VCaP (cell line): Measurements from ENCODE around the gene PTPN4.

Experiments used
- H3K27ac ChIP-seq: fragments of 450-650 bp; 2 replicates; pipeline ENCODE4 v1.5.1; 2017
- TF ChIP-seq, protein P1 (sequence below): fragments of 450-650 bp; conservative IDR thresholded peaks from 2 replicates; pipeline ENCODE4 v1.5.1; 2017; ENCODE audit warnings: mild to moderate bottlenecking, moderate library complexity

The PTPN4 gene

DNA sequence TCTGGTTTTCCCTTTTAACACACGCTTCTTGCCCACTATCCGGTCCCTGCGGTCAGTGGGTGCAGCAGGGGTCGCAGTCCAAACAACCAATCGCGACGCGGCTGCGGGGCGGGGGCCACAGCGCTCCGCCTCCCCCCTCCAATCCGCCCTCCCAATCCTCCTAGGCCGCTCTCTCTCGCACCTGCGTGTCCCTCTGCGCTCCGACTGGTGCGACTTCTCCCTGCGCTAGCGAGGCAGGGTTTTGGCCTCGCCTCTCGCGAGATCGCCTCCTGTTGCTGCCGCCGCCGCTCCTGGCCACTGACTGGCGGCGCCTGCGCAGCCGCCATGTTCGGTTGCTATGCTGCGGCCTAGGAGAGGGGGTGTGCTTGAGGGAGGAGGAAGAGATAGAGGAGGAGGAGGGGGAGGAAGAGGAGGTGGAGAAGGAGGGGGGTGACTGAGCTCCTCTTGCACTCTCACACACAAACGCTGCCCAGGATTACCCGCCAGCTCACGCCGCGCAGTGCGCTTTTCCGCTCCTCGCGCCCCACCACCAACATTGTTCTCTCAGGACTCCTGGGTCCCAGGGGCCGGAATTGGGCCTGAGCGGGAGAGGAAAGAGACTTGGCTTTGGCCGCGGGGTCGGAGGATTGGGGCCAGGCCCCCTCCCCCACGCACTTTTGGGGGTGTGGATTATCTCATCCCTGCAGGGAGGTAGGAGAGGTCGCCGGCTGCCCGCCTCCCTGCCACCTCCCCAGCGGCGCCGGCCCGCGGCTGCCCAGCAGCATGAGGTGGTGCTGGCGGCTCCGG lies at the start of gene PTPN4:
PTPN4 (plus strand) TSS at position 472 of the 786 bp plus-strand sequence. CDS start 49,932 bp downstream, outside the sequence.
- TF ChIP-seq, protein P1, sequence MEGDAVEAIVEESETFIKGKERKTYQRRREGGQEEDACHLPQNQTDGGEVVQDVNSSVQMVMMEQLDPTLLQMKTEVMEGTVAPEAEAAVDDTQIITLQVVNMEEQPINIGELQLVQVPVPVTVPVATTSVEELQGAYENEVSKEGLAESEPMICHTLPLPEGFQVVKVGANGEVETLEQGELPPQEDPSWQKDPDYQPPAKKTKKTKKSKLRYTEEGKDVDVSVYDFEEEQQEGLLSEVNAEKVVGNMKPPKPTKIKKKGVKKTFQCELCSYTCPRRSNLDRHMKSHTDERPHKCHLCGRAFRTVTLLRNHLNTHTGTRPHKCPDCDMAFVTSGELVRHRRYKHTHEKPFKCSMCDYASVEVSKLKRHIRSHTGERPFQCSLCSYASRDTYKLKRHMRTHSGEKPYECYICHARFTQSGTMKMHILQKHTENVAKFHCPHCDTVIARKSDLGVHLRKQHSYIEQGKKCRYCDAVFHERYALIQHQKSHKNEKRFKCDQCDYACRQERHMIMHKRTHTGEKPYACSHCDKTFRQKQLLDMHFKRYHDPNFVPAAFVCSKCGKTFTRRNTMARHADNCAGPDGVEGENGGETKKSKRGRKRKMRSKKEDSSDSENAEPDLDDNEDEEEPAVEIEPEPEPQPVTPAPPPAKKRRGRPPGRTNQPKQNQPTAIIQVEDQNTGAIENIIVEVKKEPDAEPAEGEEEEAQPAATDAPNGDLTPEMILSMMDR: no peak
- H3K27ac ChIP-seq: peak within 1 kb of the TSS; percentile 94

- TF ChIP-seq, protein P1: no peak
- no peak overlapping the region for H3K27ac ChIP-seq
Observed at GRCh38 chr2:119710281-119710680, 49.4 kb upstream of the PTPN4 start.

- TF ChIP-seq, protein P1: no peak
- H3K27ac ChIP-seq: no peak overlapping the region
Observed at GRCh38 chr2:119711352-119711751, 48.4 kb upstream of the PTPN4 start.

DNA sequence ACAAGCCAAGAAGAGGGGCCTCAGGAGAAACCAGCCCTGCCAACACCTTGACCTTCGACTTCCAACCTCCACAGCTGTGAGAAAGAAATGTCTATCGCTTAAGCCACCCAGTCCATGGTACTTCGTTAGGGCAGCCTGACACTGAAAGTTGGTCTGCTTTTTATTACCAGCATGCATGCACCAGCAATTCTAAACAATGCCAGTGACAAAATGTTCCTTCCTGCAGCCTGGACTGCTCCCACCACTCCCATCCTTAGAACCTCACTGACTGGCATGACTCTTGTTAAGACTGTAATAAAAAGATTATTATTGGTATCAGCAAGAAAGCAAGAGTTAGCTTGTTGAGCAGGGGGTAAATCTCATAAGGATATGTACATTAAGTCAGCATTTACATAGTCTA lies 47.2 kb upstream of the PTPN4 start:
- no peak overlapping the region for H3K27ac ChIP-seq
- TF ChIP-seq, protein P1: no peak

GRCh38 chr2:119713819-119714490 lies 45.8 kb upstream of the PTPN4 start:
- no peak overlapping the region for H3K27ac ChIP-seq
- TF ChIP-seq, protein P1: no peak

DNA sequence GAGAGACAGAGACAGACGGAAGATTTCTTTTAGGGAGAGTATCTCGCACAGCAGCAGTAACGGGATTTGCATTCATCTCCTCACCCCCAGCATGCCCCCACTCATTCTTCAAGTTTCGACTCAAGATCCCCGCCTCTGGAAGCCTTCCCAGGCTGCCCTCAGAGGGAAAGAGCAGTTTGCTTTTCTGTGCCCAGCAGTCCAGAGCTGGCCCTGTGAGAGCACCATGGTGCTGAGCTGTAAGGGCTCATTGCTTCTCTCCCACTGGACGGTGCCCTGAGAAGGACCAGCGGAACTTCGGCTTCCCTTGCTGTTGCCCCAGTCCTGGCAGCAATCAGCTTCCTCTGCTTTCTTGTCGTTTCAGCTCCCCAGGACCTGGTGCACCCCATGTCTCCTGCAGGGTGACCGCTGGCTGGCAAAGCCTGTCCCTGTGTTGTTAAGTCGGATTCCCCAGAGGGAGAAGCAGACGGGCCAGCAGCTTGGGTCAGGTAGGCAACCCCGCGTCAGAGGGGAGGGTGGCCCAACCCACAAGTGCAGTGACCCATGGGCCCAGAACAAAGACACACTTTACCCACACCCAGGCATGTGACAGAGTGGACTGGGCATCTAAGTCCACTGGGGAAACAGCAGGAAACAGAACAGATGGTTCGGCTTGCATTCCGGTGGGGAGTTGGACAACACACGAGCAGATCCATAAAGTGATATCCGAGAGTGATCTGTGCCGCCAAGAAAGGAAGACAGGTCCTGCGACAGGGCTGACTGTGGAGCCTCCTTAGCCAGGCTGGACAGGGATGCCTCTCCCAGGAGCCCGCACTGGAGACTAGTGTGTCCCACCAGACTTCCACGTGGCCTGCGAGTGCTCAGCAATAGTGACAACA lies 44.1 kb upstream of the PTPN4 start:
- TF ChIP-seq, protein P1: no peak
- H3K27ac ChIP-seq: no peak overlapping the region

DNA sequence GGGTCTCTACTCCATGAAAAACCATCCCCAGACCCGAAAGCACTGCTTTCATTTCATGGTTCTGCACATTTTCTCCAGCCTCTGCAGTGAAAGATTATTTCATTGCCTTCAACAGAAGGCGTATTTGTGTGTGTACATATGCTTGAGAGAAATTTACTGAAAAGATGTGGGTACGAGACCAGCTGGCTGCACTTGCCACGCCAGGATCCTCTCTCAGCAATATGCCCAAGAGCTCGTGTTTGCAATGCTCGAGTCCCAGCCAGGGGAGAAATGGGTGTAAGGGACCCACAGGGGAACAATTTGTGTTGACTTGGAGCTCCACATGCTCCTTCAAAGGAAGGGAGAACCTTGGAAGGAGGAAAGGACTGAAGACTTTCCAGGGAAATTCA lies 43.4 kb upstream of the PTPN4 start:
- TF ChIP-seq, protein P1: no peak
- no peak overlapping the region for H3K27ac ChIP-seq
